GM19438 (cell line): ENCODE measurements around the gene IGFBP6.

Experiments
- ATAC-seq: cut with Tn5 transposase; IDR thresholded peaks from one replicate; pipeline ENCODE4 v1.9.1; 2021; ENCODE audit warnings: low read depth; ENCODE audit not compliant: unreplicated experiment

The IGFBP6 gene, protein sequence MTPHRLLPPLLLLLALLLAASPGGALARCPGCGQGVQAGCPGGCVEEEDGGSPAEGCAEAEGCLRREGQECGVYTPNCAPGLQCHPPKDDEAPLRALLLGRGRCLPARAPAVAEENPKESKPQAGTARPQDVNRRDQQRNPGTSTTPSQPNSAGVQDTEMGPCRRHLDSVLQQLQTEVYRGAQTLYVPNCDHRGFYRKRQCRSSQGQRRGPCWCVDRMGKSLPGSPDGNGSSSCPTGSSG

GRCh38 chr12:53097564-53098353, at the start of gene IGFBP6:
Gene IGFBP6, plus strand, starts transcription at chr12:53097667. Its CDS starts 51 bp downstream, at chr12:53097718.
- peak; percentile 56 for ATAC-seq

DNA sequence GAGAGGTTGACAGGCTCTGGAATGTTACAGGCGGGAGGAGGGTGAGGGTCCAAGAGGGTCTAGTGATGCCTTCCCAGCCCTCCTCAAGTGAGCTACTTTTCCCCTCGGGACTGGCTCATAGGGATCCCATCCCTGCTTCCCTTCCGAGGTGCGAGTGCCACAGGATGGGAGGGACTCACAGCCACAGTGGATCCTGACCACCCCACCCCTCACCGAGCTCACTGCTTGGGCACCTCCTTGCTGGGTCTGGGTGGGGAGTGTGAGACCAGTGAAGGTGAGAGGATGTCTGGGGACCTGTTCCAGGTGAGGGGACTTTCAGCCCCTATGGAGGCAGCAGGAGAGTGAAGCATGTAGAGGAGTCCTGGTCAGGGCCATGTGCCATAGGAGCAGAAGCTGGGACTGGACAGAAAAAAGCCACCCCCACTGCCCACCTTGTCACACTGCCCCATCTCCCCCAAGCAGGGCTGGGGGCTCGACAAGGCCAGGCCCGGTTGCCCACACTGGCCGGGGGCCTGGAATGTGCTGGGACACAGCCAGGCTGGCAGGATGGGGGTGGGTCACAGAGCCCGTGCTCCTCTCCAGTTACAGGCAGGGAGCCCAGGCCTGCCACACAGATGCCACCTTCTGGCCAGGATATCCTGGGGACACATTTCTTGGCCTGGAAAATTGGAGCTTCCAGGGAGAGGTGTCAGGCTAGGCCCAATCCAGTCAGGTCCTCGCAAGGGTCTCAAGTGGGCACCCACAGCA, 49.3 kb upstream of the IGFBP6 start:
- no peak for ATAC-seq

DNA sequence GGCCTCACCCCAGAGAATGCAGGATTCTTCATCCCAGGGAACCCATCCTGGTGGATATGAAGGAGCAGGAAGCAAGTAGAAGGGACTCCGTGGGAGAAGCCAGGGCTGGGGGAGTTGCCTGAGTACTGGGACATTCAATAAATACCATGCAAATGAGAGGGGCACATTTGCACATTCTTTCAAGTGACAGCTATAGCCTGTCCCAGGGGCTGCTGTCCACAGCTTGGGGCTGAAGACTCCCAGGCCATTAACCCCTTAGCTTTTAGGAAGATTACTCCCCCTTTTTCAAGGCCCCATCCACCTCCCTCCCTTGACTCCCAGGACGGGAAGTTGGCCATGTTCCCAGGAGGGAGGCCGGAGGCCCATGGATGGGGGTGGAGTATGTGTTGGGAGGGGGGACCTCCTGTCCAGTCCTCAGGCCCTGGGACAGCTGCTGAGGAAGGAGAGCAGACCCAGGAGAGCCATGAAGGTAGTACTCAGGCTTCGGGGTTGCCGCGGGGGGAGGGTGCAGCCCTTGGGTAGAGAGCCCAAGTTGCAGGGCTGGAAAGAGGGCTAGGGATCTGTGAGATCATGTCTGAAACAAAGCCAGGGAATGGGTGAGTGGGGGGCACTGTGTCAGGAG, 48.6 kb upstream of the IGFBP6 start:
- ATAC-seq, result no peak

DNA sequence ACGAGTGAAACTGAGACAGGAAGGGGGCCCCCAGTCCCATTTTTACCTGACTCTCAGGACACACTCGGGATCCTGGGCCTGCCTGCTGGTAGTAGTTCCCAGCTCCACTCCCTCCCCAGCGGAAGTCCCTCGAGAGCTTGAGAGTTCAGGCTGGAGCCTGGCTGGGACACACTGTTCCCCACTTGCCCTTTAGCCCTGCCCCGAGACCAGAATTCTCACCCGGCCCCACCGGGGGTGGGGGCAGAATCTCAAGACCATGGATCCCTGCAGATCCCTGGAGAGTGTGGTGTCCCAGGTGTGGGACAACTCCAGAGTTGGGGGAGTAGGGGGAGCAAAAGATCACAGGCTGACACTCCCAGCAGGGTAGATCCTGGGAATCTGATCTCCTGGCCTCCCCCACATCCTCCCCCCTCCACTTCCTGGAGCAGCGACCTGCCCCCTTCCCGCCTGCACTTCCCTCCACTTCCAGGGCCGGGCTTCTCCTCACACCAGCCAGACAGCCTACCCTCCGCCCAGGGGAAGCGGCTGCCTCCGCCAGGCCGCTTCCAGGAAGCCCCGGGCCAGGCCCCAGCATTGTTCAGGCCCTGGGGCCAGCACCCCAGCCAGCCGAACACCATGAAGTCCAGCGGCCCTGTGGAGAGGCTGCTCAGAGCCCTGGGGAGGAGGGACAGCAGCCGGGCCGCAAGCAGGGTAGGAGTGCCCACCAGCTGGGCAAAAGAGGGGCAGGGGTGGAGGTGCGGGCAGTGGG, 47.7 kb upstream of the IGFBP6 start, which contains the start of gene TNS2:
TNS2 (plus strand) TSS at position 495 of the 748 bp plus-strand sequence; CDS start at position 616, 121 bp downstream.
- ATAC-seq, result no peak

DNA sequence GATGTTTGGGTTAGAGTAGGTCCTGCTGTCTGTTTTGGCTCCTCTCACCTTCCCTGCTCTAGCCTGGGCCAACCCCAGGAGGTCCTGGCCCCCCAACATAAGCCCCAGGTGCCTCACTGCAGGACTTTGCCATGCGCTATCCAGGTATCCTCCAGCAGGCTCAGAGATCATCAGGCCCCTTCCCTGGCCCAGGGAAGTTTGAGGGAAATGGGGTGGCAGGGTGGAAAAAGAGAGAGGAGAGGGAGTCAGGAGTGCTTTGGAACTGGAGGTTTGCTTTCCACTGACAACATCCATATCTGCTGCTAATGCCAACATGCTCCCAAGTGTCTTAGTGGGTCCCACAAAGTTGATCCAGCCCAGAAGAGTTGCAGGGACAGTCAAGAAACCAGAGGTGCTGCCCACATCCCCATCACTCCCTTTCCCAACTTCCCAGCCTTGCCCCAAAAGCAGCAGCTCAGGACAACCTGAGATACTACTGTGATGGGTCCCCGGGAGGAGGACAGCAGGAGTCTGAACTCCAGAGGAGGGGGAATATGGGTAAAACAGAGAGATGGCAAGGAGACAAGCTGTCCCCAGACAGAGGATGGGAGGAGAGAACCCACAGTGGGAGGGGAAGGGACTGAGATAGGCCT, 46.9 kb upstream of the IGFBP6 start:
- no peak for ATAC-seq

DNA sequence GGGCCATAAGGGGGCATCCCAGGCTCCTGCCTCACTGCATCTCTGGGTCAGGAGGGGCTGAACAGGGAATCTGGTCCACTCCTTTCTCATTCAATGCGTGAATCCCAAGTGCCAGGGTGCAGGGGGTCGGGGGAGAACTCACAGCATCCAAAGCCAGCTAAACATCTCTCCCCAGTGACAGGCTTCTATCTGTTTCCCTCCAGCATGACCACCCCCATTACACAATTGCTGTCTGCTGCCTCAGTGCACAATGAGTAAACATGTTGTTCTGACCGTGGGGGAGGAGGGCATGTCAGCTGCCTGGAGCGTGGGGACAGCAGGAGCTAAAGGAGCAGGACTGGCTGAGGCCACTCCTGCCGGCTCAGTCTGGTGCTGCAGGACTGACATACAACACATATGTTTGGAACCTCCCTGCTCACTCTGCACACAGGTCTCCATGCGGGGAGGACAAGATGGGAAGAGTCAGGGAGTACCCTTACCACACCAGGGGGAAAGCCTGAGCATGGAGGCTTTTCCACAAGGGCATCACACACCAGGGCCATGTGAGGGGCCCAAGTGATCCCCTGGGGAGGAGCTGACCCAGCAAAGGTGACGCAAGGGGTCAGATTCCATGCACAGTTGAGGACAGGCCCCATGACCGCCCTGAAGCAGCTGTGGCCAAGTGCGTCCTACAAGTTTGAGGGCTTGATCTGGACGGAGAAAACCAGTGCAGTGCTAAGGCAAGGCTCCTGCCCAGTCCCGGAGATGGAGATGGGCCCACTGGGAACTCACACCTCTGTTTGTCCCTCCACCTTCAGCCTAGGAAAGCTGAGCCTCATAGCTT, 46.2 kb upstream of the IGFBP6 start:
- no peak for ATAC-seq

DNA sequence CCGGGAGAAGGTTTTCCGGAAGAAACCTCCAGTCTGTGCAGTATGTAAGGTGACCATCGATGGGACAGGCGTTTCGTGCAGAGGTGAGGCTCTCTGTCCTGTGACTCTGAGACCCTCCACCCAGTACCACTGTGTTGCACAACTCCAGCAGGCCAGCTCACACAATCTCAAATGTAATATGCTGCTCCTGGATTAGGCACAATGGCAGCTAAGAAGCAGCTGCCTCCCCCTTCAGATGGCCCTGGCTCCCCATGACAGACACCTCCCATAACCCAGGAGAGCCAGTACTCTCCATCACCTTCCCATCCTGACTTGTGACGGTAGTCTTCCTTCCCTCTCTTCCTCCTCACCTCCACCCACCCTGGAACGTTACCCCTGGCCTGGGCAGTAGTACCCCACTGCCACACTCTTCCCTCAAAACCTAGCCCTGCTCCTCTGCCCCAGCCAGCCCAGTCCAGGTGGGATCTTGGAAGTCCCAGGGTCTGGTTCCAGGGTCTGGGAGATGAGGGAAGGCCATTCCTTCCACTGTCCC, 45.5 kb upstream of the IGFBP6 start:
- ATAC-seq, result no peak

DNA sequence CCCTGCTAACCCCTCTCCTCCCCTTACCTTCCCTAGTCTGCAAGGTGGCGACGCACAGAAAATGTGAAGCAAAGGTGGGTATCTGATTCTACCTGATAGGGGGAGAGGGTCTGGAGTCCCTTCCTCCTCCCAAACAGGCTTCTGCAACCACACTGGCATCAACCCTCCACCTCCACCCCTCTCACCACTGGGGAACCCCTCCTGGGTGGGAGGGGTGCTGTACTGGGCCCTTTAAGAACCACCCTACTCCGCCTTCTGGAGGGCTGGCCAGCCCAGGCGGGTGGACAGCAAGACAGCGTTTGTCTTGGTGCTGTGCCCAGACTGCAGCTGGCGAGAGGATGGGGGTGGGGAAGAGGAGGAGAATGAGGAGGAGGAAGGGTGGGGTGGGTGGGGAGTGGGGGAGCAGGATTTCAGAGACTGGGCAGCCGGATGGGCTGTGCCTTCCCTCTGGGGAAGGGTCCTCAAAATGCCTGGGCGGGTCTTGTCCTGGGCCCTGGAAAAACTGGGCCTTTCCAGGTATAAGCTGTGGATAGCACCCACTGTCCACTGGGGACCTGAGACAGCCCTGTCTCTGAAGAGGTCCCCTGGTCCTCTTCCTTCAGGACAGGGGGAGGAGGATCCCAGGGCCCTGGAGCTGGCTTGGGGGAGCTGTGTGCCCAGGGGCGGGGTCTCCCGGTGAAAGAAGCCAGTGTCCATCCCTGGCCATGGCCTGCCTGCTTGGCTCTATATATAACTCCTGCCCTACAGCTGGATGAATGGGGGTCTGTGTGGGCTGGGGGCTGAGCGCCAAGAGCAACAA, 44.8 kb upstream of the IGFBP6 start:
- no peak for ATAC-seq

GRCh38 chr12:53053218-53054111, 44.0 kb upstream of the IGFBP6 start:
- no peak for ATAC-seq

GRCh38 chr12:53054112-53054878, 43.2 kb upstream of the IGFBP6 start:
- ATAC-seq, result peak; percentile 86

DNA sequence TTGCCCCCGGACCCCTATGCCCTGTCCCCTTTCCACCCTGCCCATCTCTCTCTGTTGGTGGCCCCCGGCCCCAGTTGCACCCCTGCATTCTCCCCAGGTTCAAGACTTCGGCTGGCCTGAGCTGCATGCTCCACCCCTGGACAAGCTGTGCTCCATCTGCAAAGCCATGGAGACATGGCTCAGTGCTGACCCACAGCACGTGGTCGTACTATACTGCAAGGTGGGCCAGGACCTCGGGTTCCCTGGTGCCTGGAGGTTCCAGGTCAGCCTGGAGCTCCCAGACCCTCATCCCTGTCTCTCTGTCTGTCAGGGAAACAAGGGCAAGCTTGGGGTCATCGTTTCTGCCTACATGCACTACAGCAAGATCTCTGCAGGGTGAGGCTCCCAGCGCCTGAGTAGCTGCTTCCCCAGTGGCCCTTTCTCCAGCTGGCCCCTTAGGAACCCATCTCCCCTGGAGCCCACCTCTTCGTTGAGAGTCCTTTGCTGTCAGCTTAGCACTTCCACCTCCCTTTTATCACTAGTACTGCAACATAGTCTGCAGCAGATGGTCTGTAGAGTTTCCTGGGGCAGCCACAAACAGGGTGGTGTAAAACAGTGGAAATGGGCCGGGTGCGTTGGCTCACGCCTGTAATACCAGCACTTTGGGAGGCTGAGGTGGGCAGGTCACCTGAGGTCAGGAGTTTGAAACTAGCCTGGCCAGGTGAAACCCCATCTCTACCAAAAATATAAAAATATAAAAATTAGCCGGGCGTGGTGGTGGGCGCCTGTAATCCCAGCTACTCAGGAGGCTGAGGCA, 41.8 kb upstream of the IGFBP6 start:
- no peak for ATAC-seq

- no peak for ATAC-seq
These were observed 41.2 kb upstream of the IGFBP6 start for GRCh38 chr12:53056296-53056695.

DNA sequence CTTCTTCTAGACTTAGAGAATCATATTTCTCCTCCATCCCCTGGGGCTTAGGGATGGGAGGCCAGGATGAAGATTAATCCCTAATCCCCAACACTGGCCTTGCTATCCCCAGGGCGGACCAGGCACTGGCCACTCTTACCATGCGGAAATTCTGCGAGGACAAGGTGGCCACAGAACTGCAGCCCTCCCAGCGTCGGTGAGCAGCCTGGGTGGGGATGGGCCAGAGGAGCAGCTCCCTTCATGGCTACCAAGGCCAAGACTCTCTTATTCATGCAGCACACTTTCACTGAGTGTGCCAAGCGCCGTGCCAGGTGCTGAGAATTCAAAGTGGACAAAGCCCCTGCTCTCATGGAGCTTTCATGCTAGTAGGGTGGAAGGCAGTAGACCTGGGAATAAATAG, 40.6 kb upstream of the IGFBP6 start:
- ATAC-seq, result no peak

DNA sequence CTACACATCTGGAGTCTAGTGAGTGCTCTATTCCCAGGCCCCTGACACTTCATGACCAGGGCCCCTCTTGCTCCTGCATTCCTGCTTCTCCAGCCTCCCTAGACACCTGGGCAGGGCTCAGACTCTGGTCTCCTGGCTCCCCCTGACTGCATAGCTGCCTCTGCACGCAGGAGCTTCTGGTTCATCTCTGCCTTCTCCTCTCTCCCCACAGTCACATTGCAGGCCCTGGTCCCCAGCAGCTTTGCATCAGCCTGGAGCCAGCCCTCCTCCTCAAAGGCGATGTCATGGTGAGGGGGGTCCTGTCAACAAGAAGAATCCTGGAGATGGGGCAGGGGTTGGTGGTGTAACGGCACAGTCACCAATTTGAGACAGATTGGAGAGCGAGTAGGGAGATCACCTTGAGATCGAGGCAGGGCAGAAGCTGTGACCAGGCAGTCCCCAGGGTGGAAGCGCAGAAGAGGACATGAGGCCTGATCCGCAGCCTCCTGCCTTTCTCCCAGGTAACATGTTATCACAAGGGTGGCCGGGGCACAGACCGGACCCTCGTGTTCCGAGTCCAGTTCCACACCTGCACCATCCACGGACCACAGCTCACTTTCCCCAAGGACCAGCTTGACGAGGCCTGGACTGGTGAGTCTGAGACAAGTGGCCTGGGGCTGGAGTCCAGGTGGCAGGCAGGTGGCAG, 39.5 kb upstream of the IGFBP6 start:
- ATAC-seq, result no peak
